AG04450 (cell line): ENCODE measurements around the gene MOV10L1. TPM values are rescaled to one million over a fixed set of nuclear protein-coding genes. Genes with fewer than 3 reads are reported as not detected.

Source experiments
- CTCF ChIA-PET: fragments of 300-600, 350-600 bp; formaldehyde crosslinking; extraction: SDS; loops from one replicate; lab custom pipeline; 2022; ENCODE audit warnings: antibody characterized with exemption, inconsistent platforms; lab: Charles Lee
- POLR2A ChIA-PET: fragments of 350-600 bp; formaldehyde crosslinking; extraction: SDS; loops from one replicate; lab custom pipeline; 2021; ENCODE audit warnings: antibody characterized with exemption, inconsistent platforms; lab: Yijun Ruan, JAX
- DNase-seq: peaks from one replicate; pipeline ENCODE4 v3.0.0-alpha.2; 2011; ENCODE audit warnings: low read depth, low spot score
- H3K27ac ChIP-seq: one replicate; pipeline ENCODE4 v1.5.1; 2012; ENCODE audit warnings: low read depth, low read length, control low read depth
- H3K27me3 ChIP-seq: one replicate; pipeline ENCODE4 v1.6.0; 2012; ENCODE audit warnings: low read length; ENCODE audit not compliant: control insufficient read depth, insufficient read depth
- H3K4me3 ChIP-seq: 2 replicates; pipeline ENCODE4 v1.5.1; 2011; ENCODE audit warnings: mild to moderate bottlenecking, low read depth, low read length, control low read depth
- H3K9me3 ChIP-seq: 2 replicates; pipeline ENCODE4 v1.5.1; 2012; ENCODE audit warnings: low read length; ENCODE audit not compliant: control insufficient read depth, insufficient read depth
- polyA plus RNA-seq: library from polyadenylated mRNA; depleted of rRNA; stranded (reverse); fragments of >200 nt; gene quantifications from 2 replicates; pipeline ENCODE4 v1.2.3, GENCODE V29; 2011
- TF ChIP-seq, protein P1 (sequence below): IDR thresholded peaks from 2 replicates; pipeline ENCODE4 v1.5.1; 2011; ENCODE audit warnings: low read depth, low read length, control low read depth, inconsistent platforms

Gene MOV10L1
- polyA plus RNA-seq, 1 experiment, result 4.2 TPM

DNA sequence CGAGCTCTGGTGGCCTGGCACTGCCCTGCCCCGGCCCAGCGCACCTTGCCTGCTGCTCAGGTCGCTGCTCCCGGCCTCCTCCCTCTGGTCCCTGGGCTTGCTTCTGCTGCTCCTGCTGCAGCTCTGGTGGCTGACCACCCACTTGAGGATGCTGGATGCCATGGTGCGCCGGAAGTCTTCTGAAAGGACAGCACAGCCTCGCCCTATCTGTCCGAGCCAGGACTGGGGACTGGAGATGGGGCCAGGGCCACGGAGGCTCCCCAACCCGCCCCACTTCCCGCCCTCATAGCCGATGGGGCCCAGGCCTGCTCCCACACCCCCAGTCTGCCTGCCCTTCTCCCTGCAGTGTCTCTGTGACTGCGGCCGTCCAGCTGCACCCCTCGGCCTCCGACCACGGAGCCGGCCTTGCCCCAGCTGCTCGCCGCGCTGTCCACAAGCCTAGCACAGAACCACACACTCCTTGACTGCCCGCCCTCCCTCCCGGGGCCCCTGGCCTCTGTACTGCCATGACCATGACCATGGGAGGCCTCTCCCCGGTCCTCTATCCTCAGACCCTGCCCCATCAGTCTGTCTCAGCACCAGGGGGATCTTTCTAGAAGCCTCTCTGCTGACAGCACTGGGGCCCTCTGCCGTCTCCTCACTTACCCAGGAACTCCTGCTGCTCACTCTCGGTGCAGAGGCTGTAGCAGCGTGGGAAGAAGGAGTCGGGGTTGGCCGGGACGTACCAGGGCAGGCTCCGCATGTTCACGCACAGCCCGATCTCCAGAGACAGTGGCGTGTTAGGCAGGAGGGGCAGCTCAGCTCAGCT, 44.4 kb upstream of the MOV10L1 start:
- TF ChIP-seq, protein P1, sequence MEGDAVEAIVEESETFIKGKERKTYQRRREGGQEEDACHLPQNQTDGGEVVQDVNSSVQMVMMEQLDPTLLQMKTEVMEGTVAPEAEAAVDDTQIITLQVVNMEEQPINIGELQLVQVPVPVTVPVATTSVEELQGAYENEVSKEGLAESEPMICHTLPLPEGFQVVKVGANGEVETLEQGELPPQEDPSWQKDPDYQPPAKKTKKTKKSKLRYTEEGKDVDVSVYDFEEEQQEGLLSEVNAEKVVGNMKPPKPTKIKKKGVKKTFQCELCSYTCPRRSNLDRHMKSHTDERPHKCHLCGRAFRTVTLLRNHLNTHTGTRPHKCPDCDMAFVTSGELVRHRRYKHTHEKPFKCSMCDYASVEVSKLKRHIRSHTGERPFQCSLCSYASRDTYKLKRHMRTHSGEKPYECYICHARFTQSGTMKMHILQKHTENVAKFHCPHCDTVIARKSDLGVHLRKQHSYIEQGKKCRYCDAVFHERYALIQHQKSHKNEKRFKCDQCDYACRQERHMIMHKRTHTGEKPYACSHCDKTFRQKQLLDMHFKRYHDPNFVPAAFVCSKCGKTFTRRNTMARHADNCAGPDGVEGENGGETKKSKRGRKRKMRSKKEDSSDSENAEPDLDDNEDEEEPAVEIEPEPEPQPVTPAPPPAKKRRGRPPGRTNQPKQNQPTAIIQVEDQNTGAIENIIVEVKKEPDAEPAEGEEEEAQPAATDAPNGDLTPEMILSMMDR, result no peak
- CTCF ChIA-PET, result no interaction called here
- Histone ChIP-seq H3K27me3 (peaks cover 8% of the 10 kb centered on the region), H3K9me3 (no peaks in the 10 kb centered on the region; the same call in 1 of the 2 replicates), H3K4me3 (no peak overlapping the region), H3K27ac (no peak overlapping the region)
- DNase-seq, result no peak
- POLR2A ChIA-PET, result no interaction called here

DNA sequence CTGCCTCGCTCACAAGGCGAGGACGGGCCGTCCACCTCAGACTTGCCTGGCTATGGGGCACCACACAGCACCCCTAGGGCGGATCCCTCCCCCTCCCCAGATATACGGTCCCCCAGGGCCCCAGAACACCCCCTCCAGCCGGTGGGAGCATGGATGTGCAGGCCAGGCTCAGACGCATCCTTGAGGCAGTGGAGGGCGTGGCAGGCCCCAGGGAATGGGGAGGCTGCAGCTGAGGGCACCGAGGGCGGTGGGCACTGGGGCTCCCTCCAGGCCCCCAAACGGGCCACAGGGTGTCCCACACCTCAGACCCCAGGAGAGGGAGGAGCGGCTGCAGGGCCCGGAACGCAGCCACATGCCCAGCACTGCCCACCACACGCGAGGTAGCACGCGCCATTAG, 43.8 kb upstream of the MOV10L1 start:
- ChIA-PET POLR2A (no interaction called here), CTCF (no interaction called here)
- no peak for DNase-seq
- TF ChIP-seq, protein P1, result no peak
- Histone ChIP-seq H3K27me3 (peaks cover 8% of the 10 kb centered on the region), H3K27ac (no peak overlapping the region), H3K4me3 (no peak overlapping the region), H3K9me3 (no peaks in the 10 kb centered on the region; the same call in 1 of the 2 replicates)

DNA sequence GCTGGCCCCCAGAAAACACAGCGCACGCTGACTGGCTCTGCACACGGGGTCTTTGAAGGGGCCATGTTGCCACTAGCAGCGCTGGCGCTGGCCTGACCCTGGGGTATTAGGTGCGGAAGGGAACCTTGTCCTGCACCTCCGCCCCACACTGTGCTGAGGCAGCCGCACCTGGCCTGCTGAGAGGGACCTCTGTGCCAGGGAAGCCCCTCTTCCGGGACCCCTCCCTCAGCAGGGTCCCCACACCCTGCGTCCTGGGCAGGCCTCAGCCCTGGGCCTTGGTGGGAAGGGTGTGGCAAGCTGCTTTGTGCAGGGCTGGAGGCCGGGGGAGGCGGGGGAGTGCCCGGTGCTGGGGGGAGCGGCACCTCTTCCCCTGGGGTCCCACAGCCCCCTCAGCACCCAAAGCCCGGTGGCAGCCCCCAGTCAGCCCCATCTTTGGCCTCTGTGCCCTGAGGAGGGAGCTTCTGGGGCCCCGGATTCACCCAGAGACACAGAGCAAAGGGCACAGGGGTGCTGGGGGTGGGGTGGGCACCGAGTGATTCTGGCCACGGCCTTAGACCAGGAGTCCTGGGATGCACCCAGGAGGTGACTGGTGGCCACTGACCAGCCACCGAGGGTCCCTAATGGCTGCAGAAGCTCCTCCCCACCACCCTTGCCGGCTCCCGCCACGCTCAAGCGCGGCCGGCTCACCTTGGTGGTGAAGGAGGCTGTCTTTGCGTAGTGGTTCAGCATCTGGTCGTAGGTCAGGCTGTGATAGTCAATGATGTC, 43.1 kb upstream of the MOV10L1 start:
- Histone ChIP-seq H3K4me3 (no peak overlapping the region), H3K9me3 (no peaks in the 10 kb centered on the region; the same call in 1 of the 2 replicates), H3K27ac (no peak overlapping the region), H3K27me3 (peaks cover 13% of the 10 kb centered on the region)
- no peak for DNase-seq
- ChIA-PET CTCF (no interaction called here), POLR2A (no interaction called here)
- TF ChIP-seq, protein P1, result no peak

DNA sequence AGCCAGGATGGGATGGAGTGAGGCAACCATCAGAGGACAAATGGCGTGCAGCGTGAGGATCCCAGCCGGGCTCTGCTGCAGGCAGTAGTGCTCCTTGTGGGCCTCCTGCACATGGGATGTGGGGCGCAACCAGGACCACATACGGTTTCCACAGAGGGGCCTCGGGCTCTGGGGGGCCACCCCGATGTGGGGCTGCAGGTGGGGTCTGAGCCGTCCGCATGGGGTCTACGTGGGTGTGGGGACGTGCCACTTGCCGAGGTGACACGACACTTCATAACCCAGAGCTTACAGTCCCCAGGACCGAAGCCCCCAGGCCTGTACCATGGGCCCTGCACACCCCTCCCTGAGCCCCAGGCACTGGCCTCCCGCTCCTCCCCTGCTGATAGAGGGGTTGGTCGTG, 42.5 kb upstream of the MOV10L1 start:
- ChIA-PET POLR2A (no interaction called here), CTCF (no interaction called here)
- peaks cover 13% of the 10 kb centered on the region for H3K27me3 ChIP-seq
- H3K4me3 ChIP-seq, result no peak overlapping the region
- H3K27ac ChIP-seq, result no peak overlapping the region
- DNase-seq, result no peak
- TF ChIP-seq, protein P1, result no peak
- peaks cover 5% of the 10 kb centered on the region; the same call in 1 of the 2 replicates for H3K9me3 ChIP-seq
